ENCODE measurements around the gene FBXW11.

DNA sequence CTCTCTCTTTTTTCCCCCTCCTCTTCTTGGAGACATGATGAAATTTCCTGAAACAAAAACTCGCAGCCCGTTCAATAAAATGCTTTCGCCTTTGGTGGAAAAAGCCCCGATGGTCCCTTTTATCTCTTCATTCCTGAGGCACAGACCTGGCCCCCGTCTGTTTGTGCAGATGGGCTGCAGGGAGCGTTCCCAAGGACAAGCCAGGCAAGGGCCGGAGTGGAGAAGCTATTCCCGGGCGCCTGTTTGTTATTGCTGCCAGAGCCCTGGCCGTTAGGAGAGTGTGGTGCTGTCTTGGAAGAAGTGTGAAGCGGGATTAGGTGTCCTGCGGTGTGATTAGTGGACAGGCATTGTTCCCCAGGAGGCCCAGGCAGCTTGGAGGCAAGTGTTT is 149.0 kb downstream of the FBXW11 start:
- TF ChIP-seq TAF1 (IDR thresholded peaks at IDR 0.05; ENCODE audit: borderline replicate concordance, low read depth, low read length) (no peak), CBX3 (IDR thresholded peaks at IDR 0.05; ENCODE audit: borderline replicate concordance, low read depth) (no peak), FOS (IDR thresholded peaks at IDR 0.05; ENCODE audit: borderline replicate concordance, extremely low read depth, insufficient read length) (no peak), KDM1A (IDR thresholded peaks at IDR 0.05; ENCODE audit: borderline replicate concordance) (no peak), SREBF2 (IDR thresholded peaks at IDR 0.05; ENCODE audit: low read length) (no peak), EP300 (IDR thresholded peaks at IDR 0.05; ENCODE audit: borderline replicate concordance in 1 of 2, control insufficient read depth in 1 of 2, low read depth in 2 of 2, low read length in 2 of 2) (no peak), SIN3A (IDR thresholded peaks at IDR 0.05; ENCODE audit: low read depth, low read length) (no peak), CHD2 (IDR thresholded peaks at IDR 0.05; ENCODE audit: borderline replicate concordance, low read depth, low read length) (no peak), HCFC1 (IDR thresholded peaks at IDR 0.05; ENCODE audit: low read length) (no peak), POLR2AphosphoS5 (IDR thresholded peaks at IDR 0.05; ENCODE audit: low read length) (no peak), RFX5 (IDR thresholded peaks at IDR 0.05; ENCODE audit: low read depth, low read length) (no peak)
- TF ChIP-seq, protein P1, sequence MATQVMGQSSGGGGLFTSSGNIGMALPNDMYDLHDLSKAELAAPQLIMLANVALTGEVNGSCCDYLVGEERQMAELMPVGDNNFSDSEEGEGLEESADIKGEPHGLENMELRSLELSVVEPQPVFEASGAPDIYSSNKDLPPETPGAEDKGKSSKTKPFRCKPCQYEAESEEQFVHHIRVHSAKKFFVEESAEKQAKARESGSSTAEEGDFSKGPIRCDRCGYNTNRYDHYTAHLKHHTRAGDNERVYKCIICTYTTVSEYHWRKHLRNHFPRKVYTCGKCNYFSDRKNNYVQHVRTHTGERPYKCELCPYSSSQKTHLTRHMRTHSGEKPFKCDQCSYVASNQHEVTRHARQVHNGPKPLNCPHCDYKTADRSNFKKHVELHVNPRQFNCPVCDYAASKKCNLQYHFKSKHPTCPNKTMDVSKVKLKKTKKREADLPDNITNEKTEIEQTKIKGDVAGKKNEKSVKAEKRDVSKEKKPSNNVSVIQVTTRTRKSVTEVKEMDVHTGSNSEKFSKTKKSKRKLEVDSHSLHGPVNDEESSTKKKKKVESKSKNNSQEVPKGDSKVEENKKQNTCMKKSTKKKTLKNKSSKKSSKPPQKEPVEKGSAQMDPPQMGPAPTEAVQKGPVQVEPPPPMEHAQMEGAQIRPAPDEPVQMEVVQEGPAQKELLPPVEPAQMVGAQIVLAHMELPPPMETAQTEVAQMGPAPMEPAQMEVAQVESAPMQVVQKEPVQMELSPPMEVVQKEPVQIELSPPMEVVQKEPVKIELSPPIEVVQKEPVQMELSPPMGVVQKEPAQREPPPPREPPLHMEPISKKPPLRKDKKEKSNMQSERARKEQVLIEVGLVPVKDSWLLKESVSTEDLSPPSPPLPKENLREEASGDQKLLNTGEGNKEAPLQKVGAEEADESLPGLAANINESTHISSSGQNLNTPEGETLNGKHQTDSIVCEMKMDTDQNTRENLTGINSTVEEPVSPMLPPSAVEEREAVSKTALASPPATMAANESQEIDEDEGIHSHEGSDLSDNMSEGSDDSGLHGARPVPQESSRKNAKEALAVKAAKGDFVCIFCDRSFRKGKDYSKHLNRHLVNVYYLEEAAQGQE (IDR thresholded peaks at IDR 0.05; ENCODE audit: low read depth, low read length), result no peak
- TF ChIP-seq, protein P2, sequence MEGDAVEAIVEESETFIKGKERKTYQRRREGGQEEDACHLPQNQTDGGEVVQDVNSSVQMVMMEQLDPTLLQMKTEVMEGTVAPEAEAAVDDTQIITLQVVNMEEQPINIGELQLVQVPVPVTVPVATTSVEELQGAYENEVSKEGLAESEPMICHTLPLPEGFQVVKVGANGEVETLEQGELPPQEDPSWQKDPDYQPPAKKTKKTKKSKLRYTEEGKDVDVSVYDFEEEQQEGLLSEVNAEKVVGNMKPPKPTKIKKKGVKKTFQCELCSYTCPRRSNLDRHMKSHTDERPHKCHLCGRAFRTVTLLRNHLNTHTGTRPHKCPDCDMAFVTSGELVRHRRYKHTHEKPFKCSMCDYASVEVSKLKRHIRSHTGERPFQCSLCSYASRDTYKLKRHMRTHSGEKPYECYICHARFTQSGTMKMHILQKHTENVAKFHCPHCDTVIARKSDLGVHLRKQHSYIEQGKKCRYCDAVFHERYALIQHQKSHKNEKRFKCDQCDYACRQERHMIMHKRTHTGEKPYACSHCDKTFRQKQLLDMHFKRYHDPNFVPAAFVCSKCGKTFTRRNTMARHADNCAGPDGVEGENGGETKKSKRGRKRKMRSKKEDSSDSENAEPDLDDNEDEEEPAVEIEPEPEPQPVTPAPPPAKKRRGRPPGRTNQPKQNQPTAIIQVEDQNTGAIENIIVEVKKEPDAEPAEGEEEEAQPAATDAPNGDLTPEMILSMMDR (IDR thresholded peaks at IDR 0.05 in 2 of 3, conservative IDR thresholded peaks at IDR 0.05 in 1 of 3; ENCODE audit: control insufficient read depth in 2 of 3, extremely low read depth in 1 of 3, insufficient read depth in 1 of 3, low read depth in 3 of 3, low read length in 3 of 3), result no peak
